HG03066 (cell line): ENCODE measurements around the gene REELD1.
A peak's percentile ranks its signal among the peaks of the same experiment; 100 is the strongest.

Experiments
- ATAC-seq: cut with Tn5 transposase; IDR thresholded peaks from one replicate; pipeline ENCODE4 v1.9.1; 2021; ENCODE audit warnings: low read depth; ENCODE audit not compliant: unreplicated experiment

REELD1 gene

DNA sequence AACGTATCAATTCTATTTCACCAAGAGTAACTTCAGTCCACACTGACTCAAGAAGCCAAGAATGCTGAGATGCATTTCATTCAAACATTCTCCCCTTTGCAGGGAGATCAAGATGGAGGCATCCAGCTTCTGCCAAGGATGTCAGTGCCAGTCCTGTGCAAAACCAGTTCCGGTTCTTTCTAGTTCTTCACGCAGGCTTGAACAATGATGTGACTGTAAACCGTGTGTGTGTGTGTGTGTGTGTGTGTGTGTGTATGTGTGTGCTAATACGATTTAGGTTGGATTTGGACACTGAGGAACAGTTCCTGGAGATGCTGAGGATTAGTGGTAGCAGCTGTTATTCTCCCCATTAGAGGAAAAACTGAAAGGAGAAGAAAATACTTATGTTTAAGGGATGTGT, at the start of gene REELD1:
REELD1 (plus strand) TSS at position 301 of the 400 bp plus-strand sequence. CDS start 2,415 bp downstream, outside the sequence.
- no peak for ATAC-seq

DNA sequence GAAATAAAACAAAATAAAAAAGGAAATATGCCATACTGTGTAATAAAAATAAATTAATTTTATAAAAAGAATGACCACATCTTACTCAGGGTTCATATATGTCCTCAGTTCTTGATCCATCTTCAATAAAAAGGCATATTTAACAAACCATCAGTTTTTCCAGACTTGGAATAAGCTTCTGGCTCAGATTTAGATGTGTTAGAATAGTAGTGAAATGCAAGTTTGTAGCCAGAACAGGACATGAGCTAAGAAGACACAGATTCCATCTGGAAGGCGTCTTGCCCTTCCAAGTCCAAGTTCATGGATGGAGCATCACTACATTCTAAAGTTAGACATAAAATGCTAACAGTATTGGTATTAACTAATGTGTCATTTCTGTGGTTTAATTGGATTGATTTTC, 49.1 kb upstream of the REELD1 start:
- ATAC-seq, result no peak

DNA sequence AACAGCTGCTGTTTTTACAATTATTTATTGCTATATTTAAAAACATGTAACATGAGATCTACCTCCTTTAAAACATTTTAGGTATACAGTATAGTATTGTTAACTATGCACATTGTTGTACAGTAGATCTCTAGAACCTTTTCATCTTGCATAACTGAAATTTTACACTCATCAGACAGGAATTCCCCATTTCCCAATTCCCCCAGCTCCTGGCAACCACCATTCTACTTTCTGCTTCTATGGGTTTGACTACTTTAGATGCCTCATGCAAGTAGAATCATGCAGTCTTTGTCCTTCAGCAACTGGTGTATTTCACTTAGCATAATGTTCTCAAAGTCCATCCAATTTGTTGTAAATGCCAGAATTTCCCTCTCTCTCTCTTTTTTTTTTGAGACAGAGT, 48.5 kb upstream of the REELD1 start:
- ATAC-seq, result no peak

DNA sequence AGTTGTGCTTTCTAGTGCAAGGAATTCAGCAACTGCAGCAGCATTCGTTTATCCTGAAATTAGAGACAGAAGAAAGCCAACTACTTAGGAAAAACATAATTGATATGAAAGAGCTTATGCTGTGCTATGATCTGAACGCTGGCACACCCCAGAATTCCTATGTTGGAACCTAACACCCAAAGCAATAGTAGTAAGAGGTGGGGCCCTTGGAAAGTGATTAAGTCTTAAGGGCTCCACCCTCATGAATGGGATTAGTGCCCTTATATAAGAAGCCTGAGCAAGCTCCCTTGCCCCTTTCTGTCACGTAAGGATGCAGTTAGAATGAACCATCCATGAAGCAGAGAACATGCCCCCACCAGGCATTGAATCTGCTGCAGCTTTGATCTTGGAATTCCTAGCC, 44.2 kb upstream of the REELD1 start:
- no peak for ATAC-seq

DNA sequence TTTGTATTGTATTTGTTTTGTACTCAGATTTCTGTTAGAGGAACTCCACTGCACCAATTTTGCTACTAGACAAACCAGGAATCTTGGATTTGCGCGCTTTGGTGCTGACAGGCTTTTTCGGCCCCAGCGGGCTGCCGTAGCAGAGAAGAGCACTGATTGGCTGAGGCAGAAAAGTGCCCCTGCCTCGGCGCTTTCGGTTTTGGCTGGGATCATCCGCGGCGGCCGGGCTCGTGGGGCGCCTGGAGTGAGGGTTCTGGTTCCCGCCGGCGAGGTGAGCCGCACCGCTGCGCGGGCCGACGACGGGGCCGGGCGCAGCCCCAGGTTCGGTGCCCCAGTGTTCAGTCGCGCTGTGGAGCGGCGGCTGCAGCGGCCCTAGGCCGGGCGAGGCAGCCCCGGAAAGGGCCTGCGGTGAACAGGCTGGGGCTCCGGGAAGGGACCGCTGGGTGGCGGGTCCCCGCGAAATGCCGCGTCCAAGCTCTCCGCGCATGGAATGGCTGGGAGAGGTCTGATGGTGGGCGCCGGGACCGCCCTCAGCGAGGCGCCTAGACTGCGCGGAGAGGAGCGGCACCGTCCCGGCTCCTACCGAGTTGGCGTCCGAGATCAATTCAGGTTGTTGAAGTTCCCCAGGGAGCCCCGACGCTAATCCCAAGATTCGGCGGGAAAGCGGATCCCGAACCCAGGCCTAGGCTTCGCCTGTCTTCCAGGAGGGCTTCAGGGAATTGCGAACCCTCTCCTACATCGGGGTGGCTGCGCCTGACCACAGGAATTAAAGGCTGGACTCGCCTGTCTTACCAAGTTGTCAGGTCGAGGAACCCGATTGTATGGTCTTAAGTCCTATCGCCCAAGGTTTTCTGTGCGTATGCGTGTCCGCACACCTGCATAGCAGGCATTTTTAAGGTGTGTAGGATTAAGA, 38.5 kb upstream of the REELD1 start, which contains the start of gene LSM6:
LSM6 (plus strand) TSS at position 178 of the 913 bp plus-strand sequence. CDS start 7,204 bp downstream, outside the sequence.
- ATAC-seq, result peak; percentile 87

DNA sequence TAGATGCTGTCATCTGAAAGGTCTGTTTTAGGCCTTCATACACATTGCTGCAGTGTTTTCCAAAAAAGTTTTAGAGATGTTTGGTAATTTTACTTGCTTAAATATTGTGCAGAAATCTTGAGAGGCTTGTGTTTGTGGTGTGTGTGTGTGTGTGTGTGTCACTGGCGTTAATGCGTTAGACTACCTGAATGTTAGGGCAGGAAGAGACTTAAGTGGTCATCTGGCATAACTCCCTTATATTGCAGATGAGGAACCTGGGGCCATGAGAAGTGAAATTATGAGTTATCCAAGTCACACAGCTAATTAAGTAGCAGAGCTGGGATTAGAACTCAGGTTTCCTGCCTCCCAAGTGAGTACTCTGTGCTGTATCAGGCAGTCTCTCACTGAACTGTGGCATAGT, 37.4 kb upstream of the REELD1 start:
- ATAC-seq, result no peak

DNA sequence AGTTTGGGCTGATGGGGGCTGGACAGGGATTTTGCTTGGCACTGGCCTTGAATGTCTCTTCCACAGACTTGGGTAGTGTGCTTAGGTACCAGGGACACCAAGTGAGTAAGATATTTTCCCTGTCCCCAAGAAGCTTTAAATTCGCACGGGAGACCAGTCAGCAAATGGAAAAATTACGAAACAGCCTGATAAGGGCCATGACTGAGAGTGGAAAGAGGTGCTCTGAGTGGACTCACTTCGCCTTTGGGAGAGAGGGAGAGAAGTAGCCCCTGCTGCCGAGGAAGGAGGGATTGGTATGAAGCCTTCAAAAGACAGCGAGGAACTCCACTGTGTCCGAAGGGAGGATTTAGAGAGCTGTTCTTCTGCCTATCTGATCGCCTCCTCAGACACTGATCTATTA, 36.2 kb upstream of the REELD1 start:
- ATAC-seq, result no peak

DNA sequence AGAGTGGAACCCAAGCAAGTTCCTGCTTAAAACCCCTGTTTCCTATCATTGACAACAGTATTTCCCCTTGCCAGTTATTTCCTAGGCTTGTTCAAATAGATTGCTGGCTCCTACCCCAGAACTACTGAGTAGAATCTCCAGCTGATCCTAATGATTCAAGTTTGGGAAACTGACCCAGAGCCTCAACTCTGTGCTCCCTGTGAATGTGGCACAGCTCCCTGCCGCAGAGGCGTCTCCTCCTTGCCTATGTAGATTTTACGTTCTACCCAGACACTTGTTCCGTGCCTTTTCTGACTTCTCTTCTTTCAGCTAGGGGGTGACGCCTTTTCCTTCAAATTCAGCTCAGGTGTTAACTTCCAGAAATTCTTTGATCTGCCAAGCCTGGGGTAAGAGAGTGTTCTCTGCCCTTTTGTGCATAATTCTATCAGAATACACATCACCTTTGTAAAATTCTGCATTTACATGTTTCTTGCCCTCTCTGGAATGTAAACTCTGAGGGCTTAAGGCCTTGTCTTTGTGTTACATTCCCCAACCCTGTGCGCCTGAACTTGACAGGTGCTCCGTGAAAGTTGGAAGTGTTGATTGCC, 34.5 kb upstream of the REELD1 start:
- no peak for ATAC-seq

DNA sequence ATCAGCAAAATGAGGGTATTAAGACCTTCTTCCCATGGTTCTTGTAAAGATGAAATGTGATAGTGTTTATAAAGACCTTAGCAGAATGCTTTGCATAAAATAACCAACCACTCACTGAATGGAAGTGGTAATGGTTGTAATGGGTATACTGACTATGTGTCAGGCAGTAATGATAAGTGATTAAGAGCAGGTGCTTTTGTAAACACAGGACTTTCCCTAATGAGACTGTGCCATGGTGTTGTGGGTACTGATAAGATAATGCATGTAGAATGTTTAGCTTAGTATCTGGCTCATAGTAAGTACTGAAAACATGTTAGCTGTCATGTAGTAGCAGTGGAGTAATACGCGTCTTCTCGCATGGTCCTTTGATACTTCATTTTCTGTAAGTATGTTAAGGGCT, 31.9 kb upstream of the REELD1 start:
- no peak for ATAC-seq

DNA sequence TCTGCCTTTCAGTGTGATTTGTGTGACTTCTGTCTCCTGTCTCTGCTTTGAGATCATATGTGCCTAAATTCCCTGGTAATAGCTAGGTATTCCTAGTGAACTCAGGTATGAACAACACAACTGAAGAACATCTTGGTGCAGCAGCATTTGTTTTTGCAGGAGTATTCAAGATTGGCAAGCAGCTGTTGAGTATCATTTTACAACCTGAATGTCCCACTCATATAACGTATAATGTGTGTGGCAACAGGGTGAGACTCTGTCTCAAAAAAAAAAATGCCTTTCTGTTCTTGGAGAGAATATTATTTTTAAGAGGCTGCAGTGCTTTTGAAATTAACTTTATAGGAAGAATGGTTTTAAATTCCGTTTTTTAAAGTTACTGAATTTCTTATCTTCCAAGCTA, 31.1 kb upstream of the REELD1 start:
- ATAC-seq, result no peak

DNA sequence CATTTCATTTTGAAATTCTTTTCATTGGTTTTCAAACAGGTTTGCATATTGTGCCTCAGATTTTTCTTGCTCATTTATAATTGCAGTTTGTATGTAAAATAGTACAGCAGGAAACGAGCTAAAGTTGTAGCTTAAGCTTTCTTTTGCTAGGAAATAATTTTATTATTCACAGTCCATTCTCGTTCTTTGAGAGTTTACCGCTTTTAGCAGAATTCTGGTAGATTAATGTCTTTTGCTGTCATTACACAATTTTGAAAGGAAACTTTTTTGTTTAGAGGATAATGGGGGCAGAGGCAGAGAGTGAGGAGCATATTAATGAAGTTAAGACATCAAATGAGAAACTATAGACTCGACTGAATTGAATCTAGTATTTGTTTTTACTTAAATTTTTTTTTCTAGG, 28.3 kb upstream of the REELD1 start:
- no peak for ATAC-seq

DNA sequence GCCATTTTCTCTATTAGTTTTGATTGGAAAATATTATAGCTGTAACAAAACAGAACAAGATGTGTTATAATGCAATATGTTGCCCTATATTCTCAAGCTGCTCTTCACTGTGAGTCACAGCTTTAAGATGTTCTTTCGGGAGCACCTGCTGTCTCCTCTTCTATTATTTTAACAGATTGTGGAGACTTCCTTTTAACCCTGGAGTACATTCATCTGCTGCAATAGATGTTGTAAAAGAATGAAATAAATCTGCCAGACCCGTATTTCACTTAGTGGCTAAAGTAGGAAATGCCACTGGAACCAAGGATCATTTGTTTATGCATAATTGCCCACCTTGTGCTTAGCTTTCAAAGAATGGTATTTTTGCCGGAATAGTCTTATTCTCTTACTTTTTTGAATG, 27.7 kb upstream of the REELD1 start:
- ATAC-seq, result no peak

DNA sequence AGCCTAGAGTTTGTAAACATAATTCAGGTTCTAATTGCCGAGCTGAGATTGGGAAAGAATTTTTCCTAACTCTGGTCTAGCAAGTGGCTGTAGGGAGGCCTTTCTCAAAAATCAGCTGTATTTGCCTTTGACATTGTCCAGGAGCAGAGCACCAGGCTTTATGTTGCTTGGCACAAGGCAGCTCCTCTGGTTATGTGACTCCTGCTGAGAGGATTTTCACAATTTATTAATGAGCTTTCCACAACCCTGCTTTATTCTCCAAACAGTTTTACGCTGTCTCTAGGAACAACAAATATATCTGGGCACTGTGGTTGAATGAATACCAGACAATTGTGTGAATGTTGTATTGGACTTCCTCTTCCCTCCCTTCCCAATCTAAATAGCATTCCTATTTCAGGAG, 23.9 kb upstream of the REELD1 start:
- no peak for ATAC-seq

DNA sequence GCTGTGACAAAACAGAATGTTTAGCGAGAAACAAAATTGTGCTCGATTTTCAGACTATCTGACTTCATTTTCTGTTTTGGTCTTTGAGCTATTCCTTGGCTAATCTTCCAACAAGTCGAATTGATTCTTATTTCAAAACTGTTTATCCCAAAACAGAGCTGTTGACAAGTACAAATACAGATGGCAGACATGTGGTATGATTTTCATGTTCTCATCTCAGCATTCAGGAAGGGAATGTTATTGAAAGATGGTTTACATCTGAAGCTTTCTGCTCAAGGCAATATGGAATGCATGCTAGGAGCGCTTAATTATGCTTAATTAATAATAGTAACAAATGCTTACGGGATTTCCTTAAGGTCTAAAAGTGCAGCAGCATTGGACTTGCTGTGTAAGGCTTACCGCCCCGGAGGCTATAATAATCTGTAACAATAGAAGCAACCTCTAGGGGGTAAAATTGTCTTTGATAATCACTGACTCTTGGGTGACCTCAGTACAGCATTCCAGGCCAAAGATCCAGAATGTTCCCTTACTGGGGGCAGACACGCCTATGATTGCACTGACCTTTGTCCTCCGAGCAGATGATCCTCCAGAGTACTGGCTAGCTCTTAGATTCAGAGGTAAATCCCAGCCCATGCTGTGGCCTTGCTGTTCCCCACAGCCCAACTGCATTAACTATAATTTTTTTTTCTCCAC, 22.4 kb upstream of the REELD1 start:
- no peak for ATAC-seq

DNA sequence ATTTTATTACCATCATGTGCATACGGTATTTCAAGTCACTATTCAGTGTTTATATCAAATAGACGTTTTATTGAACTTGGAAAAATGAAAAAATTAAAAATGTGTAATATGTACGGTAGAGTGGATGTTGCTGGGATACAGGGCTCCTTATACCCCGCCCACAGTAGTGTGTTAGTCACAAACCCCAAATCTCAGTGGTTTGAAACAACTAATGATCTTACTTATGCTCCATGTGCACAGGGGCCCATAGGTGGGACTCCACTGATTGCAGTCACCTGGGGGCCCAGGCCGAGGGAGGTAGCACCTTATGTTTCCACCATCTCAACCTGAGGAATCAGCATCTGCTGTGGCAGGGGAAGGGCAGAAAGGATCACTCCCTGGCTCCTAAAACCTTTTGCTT, 20.7 kb upstream of the REELD1 start:
- ATAC-seq, result no peak

DNA sequence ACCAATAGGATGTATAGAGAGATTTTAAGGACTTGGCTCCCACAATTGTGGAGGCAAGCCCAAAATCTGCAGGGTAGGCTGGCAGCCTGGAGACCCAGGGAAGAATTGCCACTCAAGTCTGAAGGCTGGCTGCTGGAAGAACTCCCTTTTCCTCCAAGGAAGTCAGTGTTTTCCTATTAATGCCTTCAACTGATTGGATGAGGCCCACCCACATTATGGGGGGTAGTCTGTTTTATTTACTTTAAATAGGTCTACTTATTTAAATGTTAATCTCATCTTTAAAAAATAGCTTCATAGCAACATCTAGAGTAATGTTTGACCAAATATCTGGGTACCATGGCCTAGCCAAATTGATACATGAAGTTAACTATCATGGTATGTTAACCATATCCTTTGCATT, 20.1 kb upstream of the REELD1 start:
- ATAC-seq, result no peak

DNA sequence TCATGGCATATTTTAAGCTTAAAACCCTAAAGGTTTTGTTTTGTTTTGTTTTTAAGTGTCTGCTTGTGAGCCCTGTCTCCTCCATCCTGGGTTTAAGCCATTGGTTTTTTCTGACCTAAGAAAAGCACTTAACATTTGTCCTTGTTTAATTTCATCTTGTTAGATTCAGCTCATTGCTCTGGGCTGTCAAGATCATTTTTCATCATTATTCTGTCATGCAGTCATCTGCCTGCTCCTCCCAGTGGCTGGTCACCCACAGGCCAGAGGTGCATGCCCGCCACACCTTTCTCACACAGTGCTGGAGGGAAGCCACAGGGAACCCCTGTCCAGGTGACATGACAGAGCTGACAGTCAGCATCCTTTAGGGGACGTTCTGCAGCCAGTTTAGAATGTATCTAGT, 11.7 kb upstream of the REELD1 start:
- ATAC-seq, result no peak

DNA sequence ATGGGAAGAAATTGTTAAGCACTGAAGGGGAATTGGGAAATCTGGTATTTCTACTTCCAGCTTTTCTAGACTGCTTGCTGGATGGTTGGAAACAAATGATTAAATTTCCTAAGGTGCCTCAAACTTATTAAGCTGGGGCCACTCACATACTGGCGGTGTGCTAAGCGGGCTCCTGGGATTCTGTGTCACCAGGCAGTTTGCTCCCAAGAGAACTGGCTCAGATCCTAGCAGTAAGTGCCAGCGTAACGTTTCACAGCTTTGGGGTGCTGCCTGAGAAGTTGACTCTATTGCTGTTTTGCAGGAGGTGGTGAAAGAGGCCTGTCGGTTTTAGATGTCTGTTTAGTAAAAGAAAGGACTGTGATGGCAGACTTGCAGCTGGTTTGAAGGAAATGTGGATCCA, 6.9 kb upstream of the REELD1 start:
- ATAC-seq, result no peak

DNA sequence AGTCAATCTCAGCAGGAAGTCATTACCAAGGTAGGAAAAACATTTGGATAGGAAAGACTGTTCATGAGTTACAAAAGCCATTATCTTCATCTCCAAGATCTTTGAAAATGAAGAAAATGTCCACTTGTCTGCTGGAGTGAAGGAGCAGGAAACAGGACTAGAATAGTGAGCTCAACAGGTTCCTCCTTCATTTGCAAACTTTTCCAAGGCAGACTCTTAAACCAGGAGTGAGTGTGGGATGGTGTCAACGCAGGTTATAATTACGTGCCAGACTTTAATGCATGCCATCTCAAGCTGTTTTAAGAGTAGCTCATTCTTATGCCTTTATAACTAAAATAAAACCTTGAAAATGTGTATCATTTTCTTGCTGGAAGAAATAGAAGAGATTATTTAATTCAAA, 3.4 kb upstream of the REELD1 start:
- no peak for ATAC-seq

DNA sequence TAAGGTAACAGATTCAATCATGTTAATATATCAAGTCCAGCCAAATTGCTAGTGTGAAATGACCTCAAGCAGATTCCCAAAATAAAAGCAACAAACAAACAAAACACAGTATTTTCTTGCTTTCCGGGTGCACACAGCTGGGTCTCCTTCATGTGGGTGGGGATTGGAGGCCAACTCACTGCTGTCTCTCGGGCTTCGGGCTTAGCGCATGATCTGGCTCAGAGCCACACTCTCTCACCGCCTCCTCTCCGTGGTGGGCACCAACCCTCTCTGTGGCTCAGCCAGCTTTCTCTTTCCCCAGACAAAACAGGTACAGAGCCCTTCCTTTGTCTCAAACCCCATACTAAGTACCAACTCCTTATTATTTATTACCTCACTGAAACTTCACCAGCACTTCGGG, 2.9 kb upstream of the REELD1 start:
- ATAC-seq, result no peak

DNA sequence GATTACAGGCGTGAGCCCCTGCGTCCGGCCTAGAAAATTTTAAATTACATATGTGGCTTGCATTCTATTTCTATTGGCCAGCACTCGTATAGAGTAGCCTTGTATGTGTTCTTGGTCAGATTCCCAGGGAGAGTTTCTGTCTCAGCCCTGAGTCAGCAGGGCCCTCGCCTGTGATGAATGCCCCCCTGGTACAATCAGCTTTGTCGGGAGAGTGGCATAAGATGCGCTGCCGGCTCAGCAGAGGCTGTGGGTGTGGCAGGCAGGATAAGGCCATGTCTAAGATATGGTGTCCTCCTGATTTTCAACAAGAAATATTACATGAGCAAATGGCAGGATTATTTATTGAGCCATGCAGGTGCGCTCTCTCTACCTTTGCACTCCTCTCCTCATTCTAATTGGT, 1.6 kb upstream of the REELD1 start:
- ATAC-seq, result no peak

DNA sequence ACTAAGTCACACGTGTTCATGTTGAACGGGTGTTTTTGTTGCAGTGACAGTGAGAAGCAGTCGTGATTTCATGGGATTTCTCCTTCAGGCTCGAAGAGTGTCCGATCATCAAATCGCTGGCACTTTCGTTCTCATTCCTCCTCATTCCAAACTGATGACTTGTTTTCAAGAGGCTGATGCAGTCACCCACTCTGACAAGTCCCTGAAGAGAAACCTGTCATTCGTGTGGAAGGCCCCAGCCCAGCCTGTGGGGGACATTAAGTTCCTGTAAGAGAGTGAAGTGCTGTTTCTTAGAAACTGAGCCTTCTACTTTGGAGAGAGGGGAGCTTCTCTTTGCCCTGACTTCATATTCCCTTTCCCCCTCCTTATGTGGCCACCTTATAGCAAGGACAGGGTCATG, 8.0 kb downstream of the REELD1 start:
- no peak for ATAC-seq
